Right lobe of liver (tissue), 6 donors: ENCODE results near the gene CD2BP2. TPM values are rescaled to one million over a fixed set of nuclear protein-coding genes. Genes with fewer than 3 reads are reported as not detected.
"Not testable (repeated sequence)": the region's sequence is repeated elsewhere in the genome, so short reads cannot be mapped to it uniquely, and the experiment has no call there.

Source experiments
- ATAC-seq, 4 donors: fragments of 200-7000 bp; cut with Tn5 transposase; one replicate each; pipeline ENCODE4 v1.9.1; 2020; ENCODE audit warnings: mild to moderate bottlenecking in 4 of 4, moderate library complexity in 4 of 4
- DNase-seq, 3 donors: peaks; one replicate each; pipeline ENCODE4 v3.0.0-alpha.2; 2020
- H3K27ac ChIP-seq, 3 donors: fragments of 200-600 bp; one replicate each; pipeline ENCODE4 v1.8.0; 2022
- H3K27me3 ChIP-seq, 2 donors: fragments of 200-600 bp; one replicate each; pipeline ENCODE4 v1.8.0; 2022
- H3K36me3 ChIP-seq, 4 donors: fragments of 200-600 bp; sonication (generic) in 1 of 4; one replicate each; pipeline versions ENCODE4 v1.5.1 to v1.8.0; 2017 to 2022; ENCODE audit warnings: control low read depth in 1 of 4
- H3K4me1 ChIP-seq, 4 donors: fragments of 200-600 bp; sonication (generic) in 1 of 4; one replicate each; pipeline versions ENCODE4 v1.5.1 to v1.8.0; 2017 to 2022; ENCODE audit warnings: control low read depth in 1 of 4
- H3K4me3 ChIP-seq, 3 donors: fragments of 200-600 bp; one replicate each; pipeline ENCODE4 v1.8.0; 2022
- H3K9me3 ChIP-seq, 4 donors: fragments of 200-600 bp; sonication (generic) in 1 of 4; one replicate each; pipeline versions ENCODE4 v1.5.1 to v1.8.0; 2017 to 2022; ENCODE audit warnings: control low read depth in 1 of 4
- CTCF ChIP-seq, 4 donors: fragments of 200-600 bp in 3 of 4; fragments of 450-650 bp in 1 of 4; IDR thresholded peaks; one replicate each; pipeline versions ENCODE4 v1.5.1 to v1.8.0; 2016 to 2022; ENCODE audit warnings: antibody characterized with exemption in 4 of 4, mild to moderate bottlenecking in 2 of 4
- POLR2A ChIP-seq: fragments of 450-650 bp; IDR thresholded peaks from one replicate; pipeline ENCODE4 v1.6.1; 2017; ENCODE audit warnings: antibody characterized with exemption, mild to moderate bottlenecking
- WGBS: methylation state at CpG from one replicate; pipeline ENCODE4 v1.1.6; 2018; ENCODE audit warnings: low coverage, low lambda C conversion rate; ENCODE audit not compliant: insufficient coverage; ENCODE audit errors: missing lambda C conversion rate; 5-methylcytosine and 5-hydroxymethylcytosine counted together
- intact Hi-C, 2 donors: fragments of 100-400 bp; cut with DNase I; formaldehyde crosslinking; loops; one replicate each; pipeline versions ENCODE4 v1.11.2 to v1.14.1; 2022
- total RNA-seq, 6 experiments: library from RNA; depleted of rRNA in 2 of 6; stranded (reverse); fragments of >200 nt in 2 of 6; fragmentation: NEBNext Ultra II Directional in 3 of 6; extraction: Animal tissue kit (Norgen Biotek cat#: 25700) in 3 of 6; gene quantifications; one replicate each; pipeline versions ENCODE4 v1.1.0 to v1.2.4, GENCODE V29; 2016 to 2023
- donor health status: DM: no; HTN: yes; CAD: no.
- donor health status: DM: no; HTN: no; CAD: no.
- donor health status: DM: no; HTN: no; CAD: no.
- donor health status: DM: no; HTN: yes; CAD: no.
- donor health status: DM: no; HTN: yes; CAD: no.

Gene CD2BP2
- total RNA-seq, 6 experiments from 2014 or later, result 14.8 to 23.8 (median 18.2) TPM

GRCh38 chr16:30349675-30350074 is 5.4 kb downstream of the CD2BP2 start:
- peaks cover 0 to 35% (median 5%) of the 10 kb centered on the region in 4 donors for H3K36me3 ChIP-seq
- WGBS, result 88% methylated on average over 3 of the region's 3 CpGs
- no peak overlapping the region for H3K4me3 ChIP-seq
- ATAC-seq, result no peak
- peaks cover 0 to 27% (median 11%) of the 10 kb centered on the region in 4 donors for H3K4me1 ChIP-seq
- H3K9me3 ChIP-seq, result no peaks in the 10 kb centered on the region
- no peak overlapping the region for H3K27ac ChIP-seq
- intact Hi-C loops, result no loop called here
- TF ChIP-seq POLR2A, result no peak
- no peak for TF ChIP-seq CTCF (IDR thresholded peaks at IDR 0.05)
- DNase-seq, result peak in 1 of 3 donors; percentile 39
- H3K27me3 ChIP-seq, result no peaks in the 10 kb centered on the region

- H3K27ac ChIP-seq, result no peak overlapping the region
- H3K4me3 ChIP-seq, result no peak overlapping the region
- ATAC-seq (no peak), DNase-seq (peak in 1 of 3 donors; percentile 2)
- H3K4me1 ChIP-seq, result peaks cover 0 to 23% (median 9%) of the 10 kb centered on the region in 4 donors
- H3K27me3 ChIP-seq, result no peaks in the 10 kb centered on the region
- peaks cover 0 to 41% (median 5%) of the 10 kb centered on the region in 4 donors for H3K36me3 ChIP-seq
- intact Hi-C loops, result no loop called here
- 88% methylated on average over 6 of the region's 7 CpGs for WGBS
- no peak for TF ChIP-seq POLR2A
- no peak for TF ChIP-seq CTCF (IDR thresholded peaks at IDR 0.05)
- no peaks in the 10 kb centered on the region for H3K9me3 ChIP-seq
These were observed 6.2 kb downstream of the CD2BP2 start for GRCh38 chr16:30348929-30349328.

GRCh38 chr16:30348113-30348512 is 7.0 kb downstream of the CD2BP2 start:
- H3K27ac ChIP-seq, result no peak overlapping the region
- H3K27me3 ChIP-seq, result no peaks in the 10 kb centered on the region
- H3K4me3 ChIP-seq, result no peak overlapping the region
- H3K4me1 ChIP-seq, result peaks cover 0 to 23% (median 10%) of the 10 kb centered on the region in 4 donors
- DNase-seq (peak in 1 of 3 donors; percentile 31), ATAC-seq (no peak)
- intact Hi-C loops, result no loop called here
- H3K36me3 ChIP-seq, result peaks cover 0 to 41% (median 6%) of the 10 kb centered on the region in 4 donors
- no peaks in the 10 kb centered on the region for H3K9me3 ChIP-seq
- 93% methylated on average over 8 of the region's 8 CpGs for WGBS
- TF ChIP-seq CTCF (IDR thresholded peaks at IDR 0.05) (no peak), POLR2A (no peak)

GRCh38 chr16:30346286-30346685 is 8.8 kb downstream of the CD2BP2 start:
- Histone ChIP-seq H3K27ac (no peak overlapping the region), H3K36me3 (peaks cover 0 to 41% (median 7%) of the 10 kb centered on the region in 4 donors), H3K4me3 (no peak overlapping the region), H3K27me3 (no peaks in the 10 kb centered on the region), H3K9me3 (no peaks in the 10 kb centered on the region), H3K4me1 (peaks cover 0 to 21% (median 6%) of the 10 kb centered on the region in 4 donors)
- ATAC-seq (no peak), DNase-seq (no peak)
- 100% methylated on average over 1 of the region's 3 CpGs for WGBS
- TF ChIP-seq CTCF (IDR thresholded peaks at IDR 0.05), result no peak
- intact Hi-C loops, result no loop called here

GRCh38 chr16:30343491-30343820 is 11.7 kb downstream of the CD2BP2 start:
- WGBS, result 36% methylated on average over 7 of the region's 11 CpGs
- intact Hi-C loops, H3K4me3 ChIP-seq, DNase-seq, H3K27me3 ChIP-seq, H3K9me3 ChIP-seq: not testable (repeated sequence)
- ATAC-seq, result peak in 3 of 4 donors; percentile 21 to 44 (median 36)
- Histone ChIP-seq H3K4me1 (peaks cover 0 to 21% (median 6%) of the 10 kb centered on the region in 4 donors), H3K36me3 (peaks cover 0 to 38% (median 7%) of the 10 kb centered on the region in 4 donors), H3K27ac (peak overlapping the region in 2 of 3 donors; percentile 53 to 62)
